Urinary bladder (tissue), 4 donors: ENCODE data around the gene NUTF2. TPM values are rescaled to one million over a fixed set of nuclear protein-coding genes. Genes with fewer than 3 reads are reported as not detected.

ENCODE experiments used
- DNase-seq: peaks from one replicate; pipeline ENCODE4 v3.0.0-alpha.2; 2015; ENCODE audit errors: extremely low spot score
- H3K27ac ChIP-seq: one replicate; pipeline ENCODE4 v1.5.1; 2013; ENCODE audit warnings: low read depth, mild to moderate bottlenecking, moderate library complexity
- H3K36me3 ChIP-seq: one replicate; pipeline ENCODE4 v1.6.1; 2013; ENCODE audit warnings: mild to moderate bottlenecking, moderate library complexity; ENCODE audit not compliant: insufficient read depth
- H3K4me1 ChIP-seq: one replicate; pipeline ENCODE4 v1.6.1; 2013; ENCODE audit warnings: mild to moderate bottlenecking, moderate library complexity; ENCODE audit not compliant: insufficient read depth
- H3K4me3 ChIP-seq: one replicate; pipeline ENCODE4 v1.5.1; 2013; ENCODE audit warnings: low read depth, low read length
- WGBS: extraction: QIAGEN DNeasy Blood & Tissue Kit; methylation state at CpG from one replicate; pipeline ENCODE4 v1.1.7; 2013; 5-methylcytosine and 5-hydroxymethylcytosine counted together
- polyA plus RNA-seq: library from polyadenylated mRNA; stranded (reverse); fragments of 200-250 nt; gene quantifications from one replicate; pipeline ENCODE4 v1.2.3, GENCODE V29; 2013
- total RNA-seq: library from RNA; depleted of rRNA; stranded (reverse); fragments of >200 nt; gene quantifications from one replicate; pipeline ENCODE4 v1.2.3, GENCODE V29; 2014
- donor health status: healthy with polysubstance abuse.
- donor health status: healthy.

NUTF2 gene
- 70.6 TPM for total RNA-seq
- polyA plus RNA-seq = 117 TPM

DNA sequence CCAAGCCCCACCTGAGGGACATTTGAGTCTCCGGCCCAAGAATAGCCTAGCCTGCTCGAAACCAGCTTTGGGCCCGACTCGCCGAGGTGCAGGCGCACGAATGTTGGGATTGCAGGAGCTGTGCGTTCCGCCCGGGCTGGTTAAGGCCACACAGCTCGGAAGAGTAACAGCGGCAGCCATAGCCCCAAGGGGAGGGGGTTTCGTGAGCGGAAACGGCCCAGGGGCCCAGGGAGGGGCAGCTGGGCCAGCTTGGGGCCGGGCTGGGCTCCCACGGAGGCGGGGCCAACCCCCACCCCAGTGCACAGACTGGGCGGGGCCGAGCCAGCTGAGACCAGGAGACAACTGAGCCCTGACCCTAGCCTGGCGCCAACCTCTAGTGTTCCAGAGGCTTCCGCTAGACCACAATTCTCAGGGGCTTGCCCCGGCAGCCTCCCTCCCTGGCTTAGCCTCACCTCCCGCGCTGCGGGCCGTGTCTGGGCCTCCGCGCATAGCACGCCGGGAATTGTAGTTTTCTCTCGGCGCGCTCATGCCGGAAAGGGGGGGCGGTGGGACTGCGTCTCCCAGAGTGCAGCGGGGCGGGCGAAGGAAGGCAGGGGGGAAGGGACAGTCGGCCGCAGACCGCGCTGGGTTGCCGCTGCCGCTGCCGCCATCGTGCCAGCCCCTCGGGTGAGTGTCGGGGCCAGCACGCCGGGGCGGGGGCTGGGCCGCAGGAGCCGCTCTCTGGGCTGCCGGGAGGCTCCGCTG lies at the start of gene NUTF2:
TSS of gene NUTF2 (plus strand) at position 614 of the 744 bp plus-strand sequence. CDS start 18,198 bp downstream, outside the sequence.
- Histone ChIP-seq H3K4me1 (peaks cover 3% of the 10 kb centered on the region), H3K36me3 (no peaks in the 10 kb centered on the region), H3K27ac (peak within 1 kb of the TSS; percentile 84), H3K4me3 (peak within 1 kb of the TSS; percentile 90)
- peak; percentile 90 for DNase-seq
- under 1% methylated on average over 57 of the region's 57 CpGs for WGBS

GRCh38 chr16:67800338-67800926 lies 46.3 kb upstream of the NUTF2 start:
- Histone ChIP-seq H3K36me3 (no peaks in the 10 kb centered on the region), H3K4me3 (no peak overlapping the region), H3K27ac (no peak overlapping the region), H3K4me1 (no peaks in the 10 kb centered on the region)
- DNase-seq = no peak
- WGBS = 89% methylated on average over 7 of the region's 7 CpGs

DNA sequence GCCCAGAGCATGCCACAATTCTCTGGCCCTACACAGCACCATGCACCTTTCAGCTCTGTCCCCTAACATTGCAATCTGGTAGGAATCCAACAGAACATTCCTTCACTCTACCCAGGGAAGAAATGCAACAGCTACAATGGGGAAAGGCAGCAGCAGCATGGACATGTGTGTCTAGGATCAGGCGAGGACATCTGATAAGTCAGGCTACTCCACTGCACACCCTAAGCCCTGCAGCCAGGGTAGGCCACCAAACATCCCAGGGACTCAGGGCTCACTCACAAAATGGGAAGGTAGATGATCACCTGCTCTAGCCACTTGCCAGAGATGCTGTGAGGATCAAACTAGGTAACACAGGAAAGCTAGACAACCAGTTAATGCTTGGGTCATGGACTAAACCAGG lies 45.5 kb upstream of the NUTF2 start:
- Histone ChIP-seq H3K4me1 (no peaks in the 10 kb centered on the region), H3K4me3 (no peak overlapping the region), H3K27ac (no peak overlapping the region), H3K36me3 (no peaks in the 10 kb centered on the region)
- DNase-seq = no peak
- 93% methylated on average over 1 of the region's 1 CpG for WGBS

DNA sequence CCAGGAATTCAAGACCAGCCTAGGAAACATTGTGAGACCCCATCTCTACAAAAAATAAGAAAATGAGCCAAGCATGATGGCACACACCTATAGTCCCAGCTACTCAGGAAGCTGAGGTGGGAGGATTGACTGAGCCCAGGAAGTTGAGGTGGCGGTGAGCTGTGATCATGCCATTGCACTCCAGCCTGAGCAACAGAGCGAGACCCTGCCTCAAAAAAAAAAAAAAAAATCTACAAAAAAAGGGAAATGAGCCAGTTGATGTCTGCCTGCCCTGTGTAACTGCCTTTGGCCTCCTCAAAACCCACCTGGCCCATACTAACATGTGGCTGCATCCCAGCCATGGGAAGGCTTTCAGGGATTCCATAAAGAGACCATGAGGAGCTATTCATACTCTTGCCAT lies 44.9 kb upstream of the NUTF2 start:
- Histone ChIP-seq H3K4me3 (no peak overlapping the region), H3K4me1 (no peaks in the 10 kb centered on the region), H3K27ac (no peak overlapping the region), H3K36me3 (no peaks in the 10 kb centered on the region)
- WGBS = 96% methylated on average over 2 of the region's 2 CpGs
- DNase-seq = no peak

GRCh38 chr16:67803894-67804293 lies 42.8 kb upstream of the NUTF2 start:
- no peaks in the 10 kb centered on the region for H3K36me3 ChIP-seq
- H3K4me1 ChIP-seq = no peaks in the 10 kb centered on the region
- DNase-seq = no peak
- H3K27ac ChIP-seq = no peak overlapping the region
- no peak overlapping the region for H3K4me3 ChIP-seq
- 90% methylated on average over 3 of the region's 3 CpGs for whole genome bisulfite sequencing

GRCh38 chr16:67804853-67805542 lies 41.7 kb upstream of the NUTF2 start:
- peak overlapping the region; percentile 91 for H3K4me3 ChIP-seq
- no peaks in the 10 kb centered on the region for H3K4me1 ChIP-seq
- no peaks in the 10 kb centered on the region for H3K36me3 ChIP-seq
- no peak overlapping the region for H3K27ac ChIP-seq
- DNase-seq = no peak
- WGBS = 81% methylated on average over 4 of the region's 4 CpGs

GRCh38 chr16:67805718-67806427 lies 40.9 kb upstream of the NUTF2 start:
- H3K36me3 ChIP-seq = no peaks in the 10 kb centered on the region
- H3K4me3 ChIP-seq = peak overlapping the region; percentile 91
- H3K27ac ChIP-seq = peak overlapping the region; percentile 70
- WGBS = under 1% methylated on average over 26 of the region's 26 CpGs
- no peak for DNase-seq
- H3K4me1 ChIP-seq = no peaks in the 10 kb centered on the region

DNA sequence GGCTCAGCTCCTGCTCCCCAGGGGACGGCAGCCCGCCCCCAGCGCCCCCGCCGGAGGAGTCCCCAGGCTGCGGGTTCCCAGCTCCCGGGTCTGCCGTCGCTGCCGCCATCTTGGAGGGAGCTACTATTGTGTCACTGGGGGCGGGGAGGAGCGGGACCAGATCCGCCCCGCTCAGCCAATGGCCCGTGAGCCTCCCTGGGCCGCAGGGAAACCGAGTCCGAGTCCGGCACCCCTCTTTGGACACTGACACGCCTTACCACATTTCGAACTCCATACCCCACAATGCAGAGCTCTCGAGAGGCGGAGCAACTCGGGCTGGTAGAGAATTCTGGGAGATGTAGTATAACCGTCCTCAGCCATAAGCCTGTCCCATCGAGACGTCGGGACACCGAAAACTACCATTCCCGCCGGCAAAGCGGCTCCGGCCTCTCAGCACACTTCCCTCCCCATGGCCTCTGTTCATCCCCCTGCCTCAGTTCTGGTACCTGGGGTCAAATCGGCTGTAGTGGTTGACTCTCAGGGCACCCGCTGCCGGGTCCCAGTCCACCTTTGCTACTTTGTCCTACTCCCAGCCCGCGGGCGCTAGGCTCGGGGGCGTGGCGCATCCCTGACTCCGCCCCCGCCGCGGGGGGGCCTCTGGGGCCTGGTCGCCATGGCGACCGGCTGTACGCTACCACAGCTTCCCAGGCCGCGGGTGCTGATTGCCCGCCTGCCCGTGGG lies 40.1 kb upstream of the NUTF2 start, which contains the start of the genes RANBP10 and TSNAXIP1:
TSS of gene RANBP10 (minus strand) at position 133 of the 720 bp plus-strand sequence. CDS start at position 109, 24 bp downstream.
TSS of gene TSNAXIP1 (plus strand) at position 462 of the 720 bp plus-strand sequence. CDS start 261 bp downstream, outside the sequence.
- Histone ChIP-seq H3K4me1 (no peaks in the 10 kb centered on the region), H3K4me3 (peak within 1 kb of the TSS; percentile 91), H3K27ac (peak within 1 kb of the TSS; percentile 70), H3K36me3 (no peaks in the 10 kb centered on the region)
- DNase-seq = peak; percentile 98
- WGBS = under 1% methylated on average over 54 of the region's 54 CpGs

DNA sequence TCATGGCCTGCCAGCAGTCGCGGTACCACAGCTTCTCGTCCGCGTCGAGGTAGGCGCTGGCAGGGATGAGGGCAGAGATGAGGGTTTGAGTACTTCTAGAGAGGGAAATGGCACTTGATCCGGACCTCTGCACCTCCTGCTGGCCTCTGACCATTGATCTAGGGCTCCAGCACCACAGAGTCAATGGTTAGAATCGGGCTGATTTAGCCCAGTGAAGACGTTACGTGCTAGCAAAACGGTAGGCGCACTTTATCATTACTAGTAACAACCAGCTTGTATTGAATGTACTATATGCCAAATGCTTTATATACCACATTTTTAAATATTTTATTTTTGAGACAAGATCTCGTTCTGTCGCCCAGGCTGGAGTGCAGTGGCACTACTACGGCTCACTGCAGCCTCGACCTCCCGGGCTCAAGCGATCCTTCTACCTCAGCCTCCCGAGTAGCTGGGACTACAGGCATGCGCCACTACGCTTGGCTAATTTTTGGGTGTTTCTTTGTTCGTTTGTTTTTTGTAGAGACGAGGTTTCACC lies 39.5 kb upstream of the NUTF2 start:
- H3K36me3 ChIP-seq = no peaks in the 10 kb centered on the region
- peak overlapping the region; percentile 55 for H3K4me3 ChIP-seq
- no peaks in the 10 kb centered on the region for H3K4me1 ChIP-seq
- DNase-seq = peak; percentile 5
- 28% methylated on average over 24 of the region's 24 CpGs for WGBS
- H3K27ac ChIP-seq = no peak overlapping the region

- H3K27ac ChIP-seq = no peak overlapping the region
- no peaks in the 10 kb centered on the region for H3K36me3 ChIP-seq
- 96% methylated on average over 1 of the region's 1 CpG for WGBS
- no peaks in the 10 kb centered on the region for H3K4me1 ChIP-seq
- no peak for DNase-seq
- H3K4me3 ChIP-seq = no peak overlapping the region
These were observed 34.8 kb upstream of the NUTF2 start for GRCh38 chr16:67811899-67812298.

GRCh38 chr16:67814567-67814966 lies 32.2 kb upstream of the NUTF2 start:
- Histone ChIP-seq H3K27ac (no peak overlapping the region), H3K4me1 (no peaks in the 10 kb centered on the region), H3K36me3 (no peaks in the 10 kb centered on the region), H3K4me3 (no peak overlapping the region)
- 85% methylated on average over 8 of the region's 8 CpGs for WGBS
- no peak for DNase-seq

DNA sequence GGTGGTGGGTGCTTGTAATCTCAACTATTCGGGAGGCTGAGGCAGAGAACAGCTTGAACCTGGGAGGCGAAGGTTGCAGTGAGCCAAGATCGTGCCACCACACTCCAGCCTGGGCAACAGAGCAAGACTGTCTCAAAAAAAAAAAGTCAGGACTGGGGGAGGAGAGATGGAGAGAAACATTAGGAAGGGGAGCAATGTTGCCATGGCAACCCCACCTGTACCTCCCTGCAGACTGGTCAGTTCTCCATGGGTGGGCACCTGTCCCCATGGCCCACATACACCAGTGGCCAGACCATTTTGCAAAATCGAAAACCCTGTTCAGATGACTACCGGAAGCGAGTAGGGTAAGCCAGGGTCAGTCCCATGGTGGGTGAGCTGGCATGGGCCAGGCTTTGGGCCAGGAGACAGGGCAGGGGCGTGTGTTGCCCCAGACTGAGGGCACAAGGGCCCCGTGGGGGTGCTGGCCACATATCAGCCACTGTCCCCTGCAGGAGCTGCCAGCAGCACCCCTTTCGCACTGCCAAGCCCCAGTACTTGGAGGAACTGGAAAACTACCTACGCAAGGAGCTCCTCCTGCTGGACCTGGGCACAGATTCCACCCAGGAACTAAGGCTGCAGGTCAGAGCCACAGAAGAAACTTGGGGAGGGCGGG lies 26.0 kb upstream of the NUTF2 start:
- WGBS = 92% methylated on average over 11 of the region's 11 CpGs
- H3K36me3 ChIP-seq = no peaks in the 10 kb centered on the region
- no peak for DNase-seq
- no peaks in the 10 kb centered on the region for H3K4me1 ChIP-seq
- no peak overlapping the region for H3K4me3 ChIP-seq
- no peak overlapping the region for H3K27ac ChIP-seq
